ENCODE measurements around the gene RUNX2. TPM values are rescaled to one million over a fixed set of nuclear protein-coding genes. Genes with fewer than 3 reads are reported as not detected.

Gene RUNX2
- total and polyA plus RNA-seq, 2 experiments from 2014 or later = 4.4 to 5.2 TPM

- H3K27ac ChIP-seq = no peak overlapping the region
- WGBS, 2 experiments (ENCODE audit: low coverage in 1 of 2, low lambda C conversion rate in 2 of 2, missing lambda C conversion rate in 2 of 2) = 90 to 95% methylated on average over 10 of the region's 10 CpGs
- no peaks in the 10 kb centered on the region for H3K27me3 ChIP-seq (replicated peaks; ENCODE audit: insufficient read depth)
- no peaks in the 10 kb centered on the region for H3K9me3 ChIP-seq (ENCODE audit: low read depth)
- no peak overlapping the region for H3K4me3 ChIP-seq
- H3K9me2 ChIP-seq (ENCODE audit: insufficient read depth) = no peaks in the 10 kb centered on the region
- H3K36me3 ChIP-seq (ENCODE audit: low read depth) = 0 out of 2 replicates have a peak, but pooled peaks cover 11% of the 10 kb centered on the region
- TF ChIP-seq EZH2phosphoT487 (IDR thresholded peaks at IDR 0.05; ENCODE audit: insufficient read depth, low read depth) (no peak), EZH2 (IDR thresholded peaks at IDR 0.05; ENCODE audit: insufficient read depth, poor library complexity, severe bottlenecking) (no peak)
- H4K20me1 ChIP-seq (ENCODE audit: insufficient read depth) = no peaks in the 10 kb centered on the region
- H3K79me2 ChIP-seq (ENCODE audit: insufficient read depth) = peaks cover 79% of the 10 kb centered on the region
- no peak overlapping the region for H2AFZ ChIP-seq
- no peak for DNase-seq
- peaks cover 56% of the 10 kb centered on the region for H3K4me1 ChIP-seq (ENCODE audit: insufficient read depth)
- H3F3A ChIP-seq (ENCODE audit: insufficient read depth) = peaks cover 28% of the 10 kb centered on the region
- H3K9ac ChIP-seq = no peak overlapping the region
- in situ Hi-C loops (cut with MboI) = loop anchor here (25.0 kb wide), 1 partner anchor 281 kb away; no protein-coding TSS in a partner anchor
- no peak overlapping the region for H3K4me2 ChIP-seq (ENCODE audit: unreplicated experiment)
Observed at GRCh38 chr6:45431317-45432065, 103.4 kb downstream of the RUNX2 start.

GRCh38 chr6:45432977-45433376 is 104.8 kb downstream of the RUNX2 start:
- peaks cover 54% of the 10 kb centered on the region for H3K4me1 ChIP-seq (ENCODE audit: insufficient read depth)
- 0 out of 2 replicates have a peak overlapping the region, but pooled peaks have one; percentile 3 for H3K27ac ChIP-seq
- peaks cover 43% of the 10 kb centered on the region for H3F3A ChIP-seq (ENCODE audit: insufficient read depth)
- H3K9me2 ChIP-seq (ENCODE audit: insufficient read depth) = no peaks in the 10 kb centered on the region
- H2AFZ ChIP-seq = no peak overlapping the region
- 0 out of 2 replicates have a peak overlapping the region, but pooled peaks have one; percentile 14 for H3K4me3 ChIP-seq
- peaks cover 64% of the 10 kb centered on the region for H3K79me2 ChIP-seq (ENCODE audit: insufficient read depth)
- WGBS, 2 experiments (ENCODE audit: low coverage in 1 of 2, low lambda C conversion rate in 2 of 2, missing lambda C conversion rate in 2 of 2) = 3 to 4% methylated on average over 2 of the region's 2 CpGs
- H3K4me2 ChIP-seq (ENCODE audit: unreplicated experiment) = peak overlapping the region; percentile 47
- in situ Hi-C loops (cut with MboI) = loop anchor here (25.0 kb wide), 1 partner anchor 279 kb away; no protein-coding TSS in a partner anchor
- H3K36me3 ChIP-seq (ENCODE audit: low read depth) = 0 out of 2 replicates have a peak, but pooled peaks cover 11% of the 10 kb centered on the region
- no peaks in the 10 kb centered on the region for H3K9me3 ChIP-seq (ENCODE audit: low read depth)
- H3K9ac ChIP-seq = no peak overlapping the region
- no peaks in the 10 kb centered on the region for H3K27me3 ChIP-seq (replicated peaks; ENCODE audit: insufficient read depth)
- TF ChIP-seq EZH2 (IDR thresholded peaks at IDR 0.05; ENCODE audit: insufficient read depth, poor library complexity, severe bottlenecking) = no peak
- DNase-seq = peak; percentile 80
- H4K20me1 ChIP-seq (ENCODE audit: insufficient read depth) = no peaks in the 10 kb centered on the region

- 0 out of 2 replicates have a peak, but pooled peaks cover 11% of the 10 kb centered on the region for H3K36me3 ChIP-seq (ENCODE audit: low read depth)
- H3K27ac ChIP-seq = no peak overlapping the region
Observed at GRCh38 chr6:45433533-45434380, 105.6 kb downstream of the RUNX2 start.

DNA sequence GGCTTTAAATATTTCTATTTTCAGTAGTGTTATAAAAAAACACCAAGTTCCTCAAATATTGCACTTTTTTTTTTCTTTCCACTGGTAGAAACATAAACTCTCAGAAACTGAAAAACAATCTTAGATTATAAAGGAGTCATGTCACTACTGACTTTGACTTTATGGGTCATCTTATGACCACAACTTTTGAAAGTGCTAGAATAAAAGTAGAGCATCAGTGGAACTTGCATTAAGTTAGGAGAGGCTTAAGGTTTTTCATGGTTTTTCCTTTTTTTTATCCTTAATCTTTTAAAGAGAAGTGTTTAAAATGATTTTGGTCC is 106.2 kb downstream of the RUNX2 start:
- Histone ChIP-seq H3K27ac (no peak overlapping the region), H3K9me3 (ENCODE audit: low read depth) (no peaks in the 10 kb centered on the region), H3K9ac (no peak overlapping the region), H3K4me3 (no peak overlapping the region), H4K20me1 (ENCODE audit: insufficient read depth) (no peaks in the 10 kb centered on the region), H3K4me1 (ENCODE audit: insufficient read depth) (peaks cover 65% of the 10 kb centered on the region), H3K36me3 (ENCODE audit: low read depth) (0 out of 2 replicates have a peak, but pooled peaks cover 11% of the 10 kb centered on the region), H2AFZ (no peak overlapping the region; the same call in 1 of the 2 replicates), H3F3A (ENCODE audit: insufficient read depth) (peaks cover 57% of the 10 kb centered on the region), H3K79me2 (ENCODE audit: insufficient read depth) (peaks cover 50% of the 10 kb centered on the region), H3K27me3 (replicated peaks; ENCODE audit: insufficient read depth) (no peaks in the 10 kb centered on the region), H3K4me2 (ENCODE audit: unreplicated experiment) (no peak overlapping the region), H3K9me2 (ENCODE audit: insufficient read depth) (no peaks in the 10 kb centered on the region)
- in situ Hi-C loops (cut with MboI) = loop anchor here (25.0 kb wide), 1 partner anchor 278 kb away; no protein-coding TSS in a partner anchor
- no peak for TF ChIP-seq EZH2phosphoT487 (IDR thresholded peaks at IDR 0.05; ENCODE audit: insufficient read depth, low read depth)
- no peak for DNase-seq

More at GRCh38 chr6:45433533-45434380, 105.6 kb downstream of the RUNX2 start:
- H3K4me1 ChIP-seq (ENCODE audit: insufficient read depth) = peaks cover 59% of the 10 kb centered on the region
- H3K4me2 ChIP-seq (ENCODE audit: unreplicated experiment) = no peak overlapping the region
- H3F3A ChIP-seq (ENCODE audit: insufficient read depth) = peaks cover 51% of the 10 kb centered on the region
- 67 to 85% methylated on average over 2 of the region's 2 CpGs for WGBS, 2 experiments (ENCODE audit: low coverage in 1 of 2, low lambda C conversion rate in 2 of 2, missing lambda C conversion rate in 2 of 2)
- H2AFZ ChIP-seq = no peak overlapping the region; the same call in 1 of the 2 replicates
- no peaks in the 10 kb centered on the region for H3K9me3 ChIP-seq (ENCODE audit: low read depth)
- no peaks in the 10 kb centered on the region for H4K20me1 ChIP-seq (ENCODE audit: insufficient read depth)
- H3K27me3 ChIP-seq (replicated peaks; ENCODE audit: insufficient read depth) = no peaks in the 10 kb centered on the region
- peaks cover 56% of the 10 kb centered on the region for H3K79me2 ChIP-seq (ENCODE audit: insufficient read depth)
- H3K4me3 ChIP-seq = no peak overlapping the region
- no peaks in the 10 kb centered on the region for H3K9me2 ChIP-seq (ENCODE audit: insufficient read depth)
- TF ChIP-seq EZH2phosphoT487 (IDR thresholded peaks at IDR 0.05; ENCODE audit: insufficient read depth, low read depth) (no peak), EZH2 (IDR thresholded peaks at IDR 0.05; ENCODE audit: insufficient read depth, poor library complexity, severe bottlenecking) (no peak)
- DNase-seq = no peak
- in situ Hi-C loops (cut with MboI) = loop anchor here (25.0 kb wide), 1 partner anchor 279 kb away; no protein-coding TSS in a partner anchor
- H3K9ac ChIP-seq = no peak overlapping the region
